ENCODE data around the gene SMC1B.
A peak's percentile ranks its signal among the peaks of the same experiment; 100 is the strongest.
"Not testable (repeated sequence)": the region's sequence is repeated elsewhere in the genome, so short reads cannot be mapped to it uniquely, and the experiment has no call there.

SMC1B gene, protein sequence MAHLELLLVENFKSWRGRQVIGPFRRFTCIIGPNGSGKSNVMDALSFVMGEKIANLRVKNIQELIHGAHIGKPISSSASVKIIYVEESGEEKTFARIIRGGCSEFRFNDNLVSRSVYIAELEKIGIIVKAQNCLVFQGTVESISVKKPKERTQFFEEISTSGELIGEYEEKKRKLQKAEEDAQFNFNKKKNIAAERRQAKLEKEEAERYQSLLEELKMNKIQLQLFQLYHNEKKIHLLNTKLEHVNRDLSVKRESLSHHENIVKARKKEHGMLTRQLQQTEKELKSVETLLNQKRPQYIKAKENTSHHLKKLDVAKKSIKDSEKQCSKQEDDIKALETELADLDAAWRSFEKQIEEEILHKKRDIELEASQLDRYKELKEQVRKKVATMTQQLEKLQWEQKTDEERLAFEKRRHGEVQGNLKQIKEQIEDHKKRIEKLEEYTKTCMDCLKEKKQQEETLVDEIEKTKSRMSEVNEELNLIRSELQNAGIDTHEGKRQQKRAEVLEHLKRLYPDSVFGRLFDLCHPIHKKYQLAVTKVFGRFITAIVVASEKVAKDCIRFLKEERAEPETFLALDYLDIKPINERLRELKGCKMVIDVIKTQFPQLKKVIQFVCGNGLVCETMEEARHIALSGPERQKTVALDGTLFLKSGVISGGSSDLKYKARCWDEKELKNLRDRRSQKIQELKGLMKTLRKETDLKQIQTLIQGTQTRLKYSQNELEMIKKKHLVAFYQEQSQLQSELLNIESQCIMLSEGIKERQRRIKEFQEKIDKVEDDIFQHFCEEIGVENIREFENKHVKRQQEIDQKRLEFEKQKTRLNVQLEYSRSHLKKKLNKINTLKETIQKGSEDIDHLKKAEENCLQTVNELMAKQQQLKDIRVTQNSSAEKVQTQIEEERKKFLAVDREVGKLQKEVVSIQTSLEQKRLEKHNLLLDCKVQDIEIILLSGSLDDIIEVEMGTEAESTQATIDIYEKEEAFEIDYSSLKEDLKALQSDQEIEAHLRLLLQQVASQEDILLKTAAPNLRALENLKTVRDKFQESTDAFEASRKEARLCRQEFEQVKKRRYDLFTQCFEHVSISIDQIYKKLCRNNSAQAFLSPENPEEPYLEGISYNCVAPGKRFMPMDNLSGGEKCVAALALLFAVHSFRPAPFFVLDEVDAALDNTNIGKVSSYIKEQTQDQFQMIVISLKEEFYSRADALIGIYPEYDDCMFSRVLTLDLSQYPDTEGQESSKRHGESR

DNA sequence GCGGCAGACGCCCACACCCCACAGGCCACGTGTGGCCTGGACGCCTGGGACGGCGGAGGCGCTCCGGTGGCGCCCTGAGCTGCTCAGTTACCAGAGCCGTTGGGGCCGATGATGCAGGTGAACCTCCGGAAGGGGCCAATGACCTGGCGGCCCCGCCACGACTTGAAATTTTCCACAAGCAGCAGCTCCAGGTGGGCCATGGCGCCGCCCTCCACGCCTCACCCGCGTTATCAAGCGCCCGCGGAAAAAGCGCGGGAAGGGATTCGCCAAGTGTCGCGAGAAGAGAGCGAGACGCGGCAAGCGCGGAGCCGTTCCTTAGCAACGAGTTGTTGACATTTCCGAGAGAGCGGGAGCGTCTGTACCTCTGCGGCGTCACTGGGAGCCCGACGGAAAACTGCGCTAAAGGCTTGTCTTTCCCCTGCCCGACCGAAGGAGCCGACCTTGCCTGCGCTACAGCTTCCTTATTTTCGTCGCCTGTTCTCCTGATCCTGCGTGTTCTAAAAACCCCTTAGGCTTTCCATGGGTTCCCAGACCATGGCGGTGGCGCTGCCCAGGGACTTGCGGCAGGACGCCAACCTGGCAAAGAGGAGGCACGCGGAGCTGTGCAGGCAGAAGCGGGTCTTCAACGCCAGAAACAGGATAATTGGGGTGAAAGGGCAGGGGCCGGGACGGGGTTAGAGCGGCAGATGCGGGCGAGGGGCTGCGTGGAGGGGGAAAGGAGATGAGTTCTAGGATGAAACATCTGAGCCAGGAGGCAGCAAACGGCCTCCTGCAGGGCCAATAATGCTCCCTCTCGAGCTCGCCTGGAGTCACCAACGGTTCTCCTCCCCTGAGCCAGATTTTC, at the start of gene SMC1B, which contains the start of gene RIBC2:
Gene SMC1B (minus strand): TSS at position 232 of the 844 bp plus-strand sequence. CDS start 32 bp downstream, at position 200.
Gene RIBC2 (plus strand): TSS at position 326 of the 844 bp plus-strand sequence. CDS start 194 bp downstream, at position 520.
- peak; percentile 89 for DNase-seq

DNA sequence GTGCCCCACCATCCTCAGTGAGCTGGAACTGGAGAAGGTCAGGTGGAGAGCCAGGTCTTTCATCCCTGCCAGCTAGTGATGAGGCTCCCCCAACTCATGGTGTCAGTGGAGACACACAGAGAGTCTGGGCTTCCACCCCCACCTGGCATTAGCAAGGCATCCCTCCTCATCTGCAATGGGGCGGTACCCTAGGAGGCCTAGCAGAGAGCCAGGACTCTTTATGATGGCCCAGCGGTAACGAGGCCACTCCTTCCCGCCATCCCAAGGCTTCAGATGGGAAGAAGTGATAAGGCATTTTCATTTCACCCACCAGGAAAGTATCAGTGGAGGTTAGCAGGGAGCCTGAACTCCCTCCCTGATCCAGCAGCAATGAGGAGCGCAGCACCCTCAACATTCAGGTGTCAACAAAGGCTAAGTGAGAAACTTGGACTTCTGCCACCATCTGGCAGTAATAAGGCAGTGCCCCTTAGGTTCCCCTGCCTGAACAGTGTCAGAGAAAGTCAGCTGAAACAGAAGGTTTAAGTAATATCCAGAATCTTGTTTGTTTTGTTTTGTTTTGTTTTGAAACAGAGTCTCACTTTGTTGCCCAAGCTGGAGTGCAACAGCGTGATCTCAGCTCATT, 48.7 kb upstream of the SMC1B start:
- DNase-seq = no peak

GRCh38 chr22:45460288-45461109, 47.1 kb upstream of the SMC1B start:
- peak; percentile 95 for DNase-seq

- DNase-seq = no peak
These were observed 45.8 kb upstream of the SMC1B start for GRCh38 chr22:45459235-45459634.

GRCh38 chr22:45458532-45458931, 45.1 kb upstream of the SMC1B start:
- no peak for DNase-seq

DNA sequence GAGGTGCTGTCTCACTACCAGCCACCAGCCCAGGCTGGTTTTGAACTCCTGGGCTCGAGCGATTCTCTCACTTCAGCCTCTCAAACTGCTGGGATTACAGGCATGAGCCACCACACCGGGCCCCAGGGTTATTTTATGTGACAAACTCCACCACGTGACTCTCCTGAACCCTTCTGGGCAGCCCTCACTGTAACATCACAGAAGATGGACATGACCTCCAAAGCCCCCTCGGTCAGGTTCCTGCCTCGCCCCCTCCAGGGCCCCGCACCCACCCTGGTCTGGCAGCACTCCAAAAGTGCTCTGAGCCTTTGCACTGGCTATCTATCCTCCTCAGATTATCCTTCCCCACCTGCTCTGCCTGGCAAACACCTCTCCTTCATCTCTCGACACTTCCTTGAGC, 43.4 kb upstream of the SMC1B start:
- no peak for DNase-seq

GRCh38 chr22:45455621-45456020, 42.2 kb upstream of the SMC1B start:
- no peak for DNase-seq

GRCh38 chr22:45455212-45455611, 41.8 kb upstream of the SMC1B start:
- DNase-seq = no peak

- DNase-seq = no peak
These were observed 40.9 kb upstream of the SMC1B start for GRCh38 chr22:45454275-45454674.

DNA sequence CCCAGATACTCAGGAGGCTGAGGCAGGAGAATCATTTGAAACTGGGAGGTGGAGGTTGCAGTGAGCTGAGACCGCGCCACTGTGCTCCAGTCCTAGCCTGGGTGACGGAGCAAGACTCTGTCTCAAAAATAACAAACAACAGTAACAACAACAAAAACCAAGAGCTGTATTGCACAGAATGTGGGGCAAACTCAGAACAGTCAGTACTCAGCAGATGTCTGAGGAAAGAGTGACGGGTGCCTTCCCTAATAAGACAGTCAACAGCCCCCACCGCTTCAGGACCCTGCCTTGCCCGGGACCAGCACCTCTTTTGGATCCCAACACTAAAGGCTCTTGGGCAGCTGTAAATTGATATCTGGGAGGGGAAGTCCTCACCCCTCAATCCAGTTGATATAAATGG, 40.4 kb upstream of the SMC1B start:
- DNase-seq = no peak

DNA sequence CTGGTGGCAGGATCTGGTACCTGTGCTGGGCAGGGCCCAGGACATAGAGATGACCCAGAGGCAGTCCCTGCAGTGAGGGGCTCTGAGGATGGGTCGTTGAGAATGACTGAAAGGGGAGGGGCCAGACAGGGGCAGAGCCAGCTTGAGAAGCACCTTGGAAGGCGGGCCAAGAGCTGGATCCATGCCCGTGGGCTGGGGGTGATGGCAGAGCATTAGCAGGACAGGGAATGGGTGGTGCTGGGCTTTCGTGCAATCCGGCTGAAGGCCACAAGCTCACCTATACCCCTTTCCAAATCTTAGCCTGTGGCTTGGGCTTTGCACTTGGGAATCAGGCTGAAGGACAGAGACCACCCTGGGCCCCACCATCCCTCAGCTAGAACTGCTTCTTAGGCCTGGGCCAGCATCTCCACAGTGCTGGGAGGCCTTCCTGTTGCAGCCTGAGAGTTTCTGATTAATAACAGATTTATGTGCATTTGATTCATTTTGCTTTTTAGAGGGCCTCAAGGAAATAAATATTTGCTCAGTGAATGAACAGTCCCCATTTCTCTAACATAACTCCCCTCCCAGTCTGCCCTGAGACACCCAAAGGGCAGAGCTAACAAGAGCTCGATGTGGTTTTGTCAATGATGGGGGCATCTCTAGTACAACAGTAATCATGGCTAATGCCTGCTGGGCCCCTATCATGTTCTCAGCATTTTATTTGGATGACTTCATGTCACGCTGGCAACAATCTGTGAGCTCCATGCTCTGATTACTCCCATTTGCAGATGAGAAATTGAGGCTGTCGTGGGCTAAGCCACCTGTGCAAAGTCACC, 39.4 kb upstream of the SMC1B start:
- no peak for DNase-seq

GRCh38 chr22:45451972-45452371, 38.6 kb upstream of the SMC1B start:
- DNase-seq = peak; percentile 82

- DNase-seq = peak; percentile 73
These were observed 37.7 kb upstream of the SMC1B start for GRCh38 chr22:45450921-45451651.

GRCh38 chr22:45450101-45450785, 36.8 kb upstream of the SMC1B start:
- no peak for DNase-seq

DNA sequence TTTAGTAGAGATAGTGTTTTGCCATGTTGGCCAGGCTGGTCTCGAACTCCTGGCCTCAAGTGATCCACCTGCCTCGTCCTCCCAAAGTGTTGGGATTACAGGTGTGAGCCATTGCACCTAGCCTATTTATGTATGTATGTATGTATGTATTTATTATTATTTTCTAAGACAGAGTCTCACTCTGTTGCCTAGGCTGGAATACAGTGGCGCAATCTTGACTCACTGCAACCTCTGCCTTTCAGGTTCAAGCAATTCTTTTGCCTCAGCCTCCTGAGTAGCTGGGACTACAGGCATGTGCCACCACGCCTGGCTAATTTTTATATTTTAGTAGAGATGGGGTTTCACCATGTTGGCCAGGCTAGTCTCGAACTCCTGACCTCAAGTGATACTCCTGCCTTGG, 36.0 kb upstream of the SMC1B start:
- not testable (repeated sequence) for DNase-seq

DNA sequence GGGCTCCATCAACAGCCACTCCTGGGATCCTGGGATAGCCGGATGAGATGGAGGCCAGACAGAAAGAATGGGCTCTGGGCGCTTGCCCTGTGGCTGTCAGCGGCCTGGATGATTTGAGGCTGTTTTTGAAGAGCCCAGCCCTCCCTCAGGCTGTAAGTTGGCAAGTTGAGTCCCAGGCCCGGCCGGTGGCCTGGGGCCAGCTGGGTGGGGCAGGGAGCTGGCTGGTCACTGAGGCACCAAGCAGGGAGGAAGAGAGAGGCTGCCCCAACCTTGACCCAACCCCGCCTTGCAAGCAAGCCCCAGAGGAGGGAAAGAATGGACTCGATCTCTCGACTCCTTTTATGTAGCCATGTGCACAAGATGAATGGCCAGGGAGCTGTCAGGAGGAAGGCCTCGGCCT, 35.0 kb upstream of the SMC1B start:
- DNase-seq = peak; percentile 89

DNA sequence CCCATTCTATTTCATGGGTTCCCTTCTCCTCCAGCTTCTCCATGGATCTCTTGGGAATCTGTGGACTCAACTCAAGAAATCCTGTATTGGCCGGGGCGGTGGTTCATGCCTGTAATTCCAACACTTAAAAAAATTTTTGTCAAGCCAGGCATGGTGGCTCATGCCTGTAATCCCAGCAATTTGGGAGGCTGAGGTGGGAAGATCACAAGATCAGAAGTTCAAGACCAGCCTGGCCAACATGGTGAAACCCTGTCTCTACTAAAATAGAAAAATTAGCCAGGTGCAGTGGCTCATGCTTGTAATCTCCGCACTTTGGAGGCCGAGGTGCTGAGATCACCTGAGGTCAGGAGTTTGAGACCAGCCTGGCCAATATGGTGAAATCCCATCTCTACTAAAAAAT, 34.2 kb upstream of the SMC1B start:
- DNase-seq = not testable (repeated sequence)

DNA sequence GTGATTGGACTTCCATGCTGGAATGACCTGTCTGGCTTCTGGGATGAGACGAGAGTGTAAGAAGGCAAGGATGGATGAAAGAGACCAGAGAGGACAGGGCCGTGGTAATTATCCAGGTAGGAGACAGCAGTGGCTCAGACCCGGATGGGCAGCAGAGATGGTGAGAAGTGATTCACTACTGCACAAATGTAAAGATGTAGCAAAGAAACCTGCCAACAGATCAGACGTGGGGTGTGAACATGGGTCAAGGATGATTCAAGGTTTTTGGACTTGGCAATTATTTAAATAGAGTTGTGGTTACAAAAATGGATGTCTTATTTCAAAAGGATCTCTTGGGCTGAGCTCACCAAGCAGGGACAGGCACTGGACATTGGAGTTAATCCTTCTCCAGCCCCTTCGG, 32.8 kb upstream of the SMC1B start:
- DNase-seq = no peak
